CD4-positive, alpha-beta T cell treated with Interleukin-4 for 1 hour (primary cell): ENCODE data around the gene C11orf58.

ENCODE experiments used
- DNase-seq, 2 donors: peaks; one replicate each; pipeline ENCODE4 v3.0.0-alpha.2; 2020 to 2022

C11orf58 gene

DNA sequence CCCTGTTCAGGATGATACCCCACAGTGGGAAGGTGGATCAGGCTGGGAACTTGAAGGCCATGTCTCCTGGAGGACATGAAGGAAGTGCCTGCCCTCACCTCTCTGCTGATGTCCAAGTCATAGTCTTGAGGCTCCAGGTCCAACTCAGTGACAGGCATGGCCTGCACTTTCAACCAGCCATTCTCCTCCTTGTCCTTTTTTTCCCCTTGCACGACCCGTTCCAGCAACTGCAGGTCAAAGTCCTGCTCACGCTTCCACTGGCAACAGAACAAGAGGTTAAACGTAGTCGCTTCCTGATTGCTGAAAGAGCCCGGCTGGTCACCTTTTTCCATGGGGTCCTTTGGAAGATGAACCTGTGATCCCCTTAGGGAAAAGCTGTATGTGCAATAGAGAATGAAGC lies 47.7 kb downstream of the C11orf58 start:
- DNase-seq: no peak

GRCh38 chr11:16787035-16787742 lies 48.7 kb downstream of the C11orf58 start:
- no peak for DNase-seq

DNA sequence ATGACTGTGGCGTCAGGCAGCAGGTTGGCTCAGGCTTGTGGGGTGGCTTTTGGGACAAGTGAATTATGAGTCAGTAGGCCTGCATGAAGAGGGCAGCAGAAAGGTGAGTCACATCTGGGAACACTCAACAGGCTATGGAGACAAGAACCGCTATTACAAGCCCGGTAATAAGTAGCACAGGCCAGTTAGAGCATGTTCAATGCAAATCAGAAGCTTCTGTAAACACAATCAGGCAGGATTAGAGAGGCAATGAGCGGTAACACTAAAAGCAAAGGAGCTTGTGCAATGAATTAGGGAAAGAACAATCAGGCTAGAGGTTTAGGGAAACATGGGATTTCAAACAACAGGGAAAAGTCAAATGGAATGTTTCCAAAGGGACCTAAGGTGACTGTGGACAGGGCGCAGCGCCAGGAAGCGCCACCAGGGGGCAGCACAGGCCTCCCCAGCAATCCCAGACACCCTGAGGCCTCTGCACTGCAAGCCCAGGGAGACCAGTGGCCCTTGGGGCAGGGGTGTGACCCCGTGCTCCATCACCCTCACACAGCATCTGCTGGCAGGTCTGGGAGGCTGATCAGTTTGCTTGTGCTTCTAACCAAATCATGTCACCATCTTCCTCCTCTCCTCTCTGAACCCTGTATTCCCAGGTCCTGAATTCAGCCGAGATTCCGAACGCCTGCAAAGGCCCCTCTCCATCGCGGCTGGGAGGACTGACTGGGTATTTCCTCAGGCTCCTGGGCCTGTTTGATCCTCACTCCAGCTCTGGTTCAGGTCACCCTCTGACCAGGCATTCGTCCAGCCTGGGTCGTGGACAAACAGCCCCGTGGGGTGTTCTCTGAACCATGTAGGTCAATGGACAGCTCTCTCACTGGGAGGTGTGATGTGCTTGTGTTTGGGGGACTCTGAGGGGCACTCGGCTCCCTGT lies 50.0 kb downstream of the C11orf58 start:
- peak; percentile 51 to 54 for DNase-seq

DNA sequence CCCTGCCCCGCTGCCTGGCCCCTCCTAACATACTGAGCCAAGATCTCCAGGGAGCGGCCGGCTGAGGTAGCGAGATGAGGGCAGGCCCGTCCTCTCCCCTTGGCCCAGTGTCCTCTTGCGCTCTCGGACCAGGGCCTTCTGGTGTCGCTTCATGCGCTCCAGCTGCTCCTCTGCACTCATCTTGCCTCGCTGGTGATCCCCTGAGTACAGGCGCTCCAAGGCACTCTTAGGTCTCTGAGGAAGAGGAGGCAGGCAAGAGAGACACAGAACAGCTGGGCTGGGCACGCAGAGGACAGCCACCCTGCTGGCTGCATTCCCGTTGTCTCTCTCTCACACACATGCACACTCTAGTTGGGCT lies 50.6 kb downstream of the C11orf58 start:
- no peak for DNase-seq

DNA sequence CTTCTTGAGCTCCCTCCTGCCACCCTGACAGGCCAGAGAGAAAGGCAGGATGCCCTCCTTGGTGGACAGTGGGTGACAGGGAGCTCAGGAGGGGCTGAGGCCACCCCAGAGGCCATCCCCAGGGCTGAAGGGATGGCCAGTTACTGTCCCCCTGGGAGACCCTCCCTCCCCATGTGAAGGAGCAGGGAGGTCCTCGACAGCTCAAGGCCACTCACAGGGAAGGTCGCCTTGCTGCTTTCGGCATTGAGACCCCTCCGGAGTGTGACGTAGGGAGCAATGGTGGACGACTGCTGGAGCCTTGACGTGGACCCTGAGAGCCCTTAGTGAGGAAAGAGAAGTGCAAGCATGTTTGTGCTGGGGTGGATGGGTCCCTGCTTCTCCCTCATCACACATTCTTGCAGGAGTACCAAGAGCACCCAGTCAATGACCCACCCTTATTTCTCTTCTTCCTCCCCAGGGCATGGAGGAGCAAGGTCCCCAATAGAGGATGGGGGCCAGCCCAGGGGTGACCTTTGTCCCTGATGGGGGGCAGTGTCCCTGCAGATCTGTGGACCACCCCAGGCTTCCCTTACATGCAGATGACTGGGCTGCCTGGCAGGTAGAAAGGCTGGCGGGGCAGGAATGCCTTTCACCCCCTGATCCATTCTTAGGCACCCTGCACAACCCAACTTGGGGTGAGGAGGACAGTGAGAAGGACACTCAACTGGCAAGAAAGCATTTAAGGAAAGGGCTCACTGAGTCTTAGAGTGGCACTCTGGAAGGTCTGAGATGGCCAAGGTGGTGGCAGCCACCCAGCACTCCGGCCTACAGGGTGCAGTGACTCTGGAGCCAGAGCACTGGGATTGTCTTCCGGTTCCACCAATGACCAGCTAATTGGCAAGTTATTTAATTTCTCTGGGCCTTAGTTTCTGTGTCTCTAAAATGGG lies 51.4 kb downstream of the C11orf58 start:
- no peak for DNase-seq

GRCh38 chr11:16790486-16791190 lies 52.2 kb downstream of the C11orf58 start:
- DNase-seq: no peak

- DNase-seq: peak in 1 of 2 donors; percentile 71
Observed at GRCh38 chr11:16791191-16791961, 52.9 kb downstream of the C11orf58 start.

- no peak for DNase-seq
Observed at GRCh38 chr11:16792426-16792825, 54.0 kb downstream of the C11orf58 start.

- no peak for DNase-seq
Observed at GRCh38 chr11:16793009-16793408, 54.6 kb downstream of the C11orf58 start.

GRCh38 chr11:16793511-16793910 lies 55.1 kb downstream of the C11orf58 start:
- no peak for DNase-seq

DNA sequence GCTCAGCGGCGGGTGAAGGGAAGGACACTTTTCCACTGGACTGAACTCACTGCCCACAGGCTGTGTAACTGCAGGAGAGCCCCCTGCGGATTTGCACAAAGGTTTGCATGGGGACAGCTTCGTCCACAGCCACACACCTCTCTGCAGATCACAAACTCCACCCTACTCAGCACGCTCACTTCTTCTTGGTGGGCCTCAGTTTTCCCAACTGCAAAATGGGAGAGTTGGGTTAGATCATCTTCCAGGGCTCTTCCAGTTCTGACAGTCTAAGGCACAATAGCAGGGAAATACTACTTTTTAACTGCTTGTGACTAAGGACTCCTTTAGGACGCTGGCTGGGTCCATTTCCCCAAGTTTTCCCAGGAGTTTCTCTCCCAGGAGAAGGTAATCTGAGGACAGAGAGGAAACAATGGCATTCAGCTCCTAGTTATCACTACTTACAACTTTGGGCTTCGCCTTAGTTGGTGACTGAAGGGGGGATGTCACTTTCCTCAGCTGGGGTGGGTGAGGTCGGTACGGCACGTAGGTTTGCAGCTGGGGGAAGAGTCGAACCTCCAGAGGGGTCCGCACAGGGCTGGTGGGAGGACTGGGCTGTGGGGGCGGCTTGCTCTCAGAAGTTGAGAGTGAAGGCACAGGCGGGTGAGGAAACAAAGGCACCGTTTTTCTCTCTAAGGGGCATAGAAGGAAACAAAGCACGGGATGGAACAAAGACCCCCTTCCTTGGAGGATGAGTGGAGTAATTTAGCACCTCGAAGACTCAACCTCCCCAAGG lies 55.8 kb downstream of the C11orf58 start:
- no peak for DNase-seq

DNA sequence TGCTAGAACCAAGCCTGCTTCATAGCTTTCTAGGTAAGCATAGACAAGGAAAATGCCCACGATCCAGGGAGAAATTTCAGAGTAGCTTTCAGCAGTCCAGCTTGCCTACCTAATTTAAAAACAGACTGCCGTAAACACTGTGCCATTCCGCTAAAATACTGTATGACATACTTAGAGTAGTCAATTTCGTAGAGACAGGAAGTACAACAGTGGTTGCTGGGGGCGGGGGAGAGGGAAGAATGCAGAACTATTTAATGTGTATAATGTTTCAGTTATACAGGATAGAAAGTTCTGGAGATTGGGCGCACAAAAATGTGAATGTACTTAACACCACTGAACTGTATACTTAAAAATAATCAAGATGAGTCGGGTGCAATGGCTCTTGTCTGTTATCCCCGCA lies 56.7 kb downstream of the C11orf58 start:
- DNase-seq: peak in 1 of 2 donors; percentile 55

- no peak for DNase-seq
Observed at GRCh38 chr11:16796311-16796710, 57.9 kb downstream of the C11orf58 start.

DNA sequence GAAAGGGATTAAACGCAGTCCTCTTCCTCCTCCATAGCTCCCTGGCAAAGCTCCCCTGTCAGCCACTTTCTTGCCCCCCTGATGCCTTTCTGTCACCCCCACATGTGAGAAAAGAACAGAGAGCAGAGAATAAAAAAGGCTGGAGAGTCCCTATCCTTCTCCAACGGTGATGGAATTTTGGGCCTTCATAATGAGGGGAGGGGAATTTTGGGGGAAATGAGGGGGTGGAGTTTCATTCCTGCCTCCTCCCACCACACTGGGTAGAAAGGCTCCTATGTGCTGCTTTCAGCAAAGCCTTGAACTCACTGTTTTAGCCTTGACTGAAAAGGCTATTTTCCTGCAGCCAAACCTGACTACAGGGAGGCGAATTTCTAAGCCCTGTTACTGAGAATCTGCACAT lies 59.3 kb downstream of the C11orf58 start:
- DNase-seq: no peak

DNA sequence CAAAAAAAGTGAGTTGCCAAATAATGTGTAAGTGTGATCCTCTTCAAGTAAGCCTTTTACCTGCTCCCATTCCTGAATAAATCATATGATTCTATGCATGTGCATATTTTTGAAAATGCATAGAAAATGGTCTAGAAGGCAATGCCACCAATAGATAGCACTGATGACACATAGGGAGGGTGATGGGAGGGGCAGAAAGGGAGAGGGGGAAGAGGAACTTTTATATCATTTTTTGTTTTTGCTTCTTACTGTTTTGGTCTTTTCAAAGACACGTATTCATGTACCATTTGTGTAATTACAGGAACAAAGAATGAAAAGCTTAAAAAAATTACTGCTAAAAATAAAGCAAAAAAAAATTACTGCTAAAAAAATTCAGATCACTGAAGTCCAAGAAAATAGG lies 60.8 kb downstream of the C11orf58 start:
- no peak for DNase-seq

GRCh38 chr11:16799890-16800289 lies 61.4 kb downstream of the C11orf58 start:
- DNase-seq: no peak

- DNase-seq: no peak
Observed at GRCh38 chr11:16800382-16800781, 61.9 kb downstream of the C11orf58 start.

GRCh38 chr11:16801288-16801980 lies 63.0 kb downstream of the C11orf58 start:
- no peak for DNase-seq

GRCh38 chr11:16804104-16804947 lies 65.9 kb downstream of the C11orf58 start:
- no peak for DNase-seq
